Heart left ventricle (tissue), 16 donors: ENCODE results near the gene LOXHD1. TPM values are rescaled to one million over a fixed set of nuclear protein-coding genes. Genes with fewer than 3 reads are reported as not detected.

Experiments
- ATAC-seq, 4 donors: fragments of 200-7000 bp; cut with Tn5 transposase; one replicate each; pipeline ENCODE4 v1.9.1; 2020 to 2022; ENCODE audit warnings: moderate library complexity in 4 of 4, mild to moderate bottlenecking in 3 of 4, moderate number of reproducible peaks in 1 of 4
- DNase-seq, 5 donors: peaks; one replicate each; pipeline ENCODE4 v3.0.0-alpha.2; 2020
- H3K27ac ChIP-seq, 12 donors: fragments of 200-600 bp; sonication (generic) in 4 of 12; one replicate each; pipeline versions ENCODE4 v1.5.0 to v1.8.0; 2016 to 2022; ENCODE audit warnings: mild to moderate bottlenecking in 2 of 12
- H3K27me3 ChIP-seq, 9 donors: fragments of 200-600 bp; sonication (generic) in 2 of 9; one replicate each; pipeline versions ENCODE4 v1.5.1 to v1.8.0; 2016 to 2022; ENCODE audit warnings: mild to moderate bottlenecking in 3 of 9
- H3K36me3 ChIP-seq, 9 donors: fragments of 200-600 bp; sonication (generic) in 2 of 9; one replicate each; pipeline versions ENCODE4 v1.5.0 to v1.8.0; 2018 to 2022; ENCODE audit warnings: mild to moderate bottlenecking in 2 of 9
- H3K4me1 ChIP-seq, 12 donors: fragments of 200-600 bp; sonication (generic) in 4 of 12; one replicate each; pipeline versions ENCODE4 v1.5.0 to v1.8.0; 2016 to 2022; ENCODE audit warnings: mild to moderate bottlenecking in 3 of 12
- H3K4me3 ChIP-seq, 12 donors: fragments of 200-600 bp; sonication (generic) in 4 of 12; one replicate each; pipeline versions ENCODE4 v1.5.0 to v1.8.0; 2017 to 2022; ENCODE audit warnings: mild to moderate bottlenecking in 9 of 12, moderate library complexity in 4 of 12
- H3K9me3 ChIP-seq, 12 donors: fragments of 200-600 bp; sonication (generic) in 4 of 12; one replicate each; pipeline versions ENCODE4 v1.5.0 to v1.8.0; 2016 to 2022; ENCODE audit warnings: mild to moderate bottlenecking in 1 of 12
- CTCF ChIP-seq, 12 donors: fragments of 200-600 bp; sonication (generic) in 4 of 12; IDR thresholded peaks; one replicate each; pipeline versions ENCODE4 v1.5.0 to v1.8.0; 2018 to 2022; ENCODE audit warnings: antibody characterized with exemption in 12 of 12, mild to moderate bottlenecking in 5 of 12
- POLR2A ChIP-seq, 2 donors: fragments of 450-650 bp; IDR thresholded peaks; one replicate each; pipeline ENCODE4 v1.6.1; 2017; ENCODE audit warnings: antibody characterized with exemption in 2 of 2, mild to moderate bottlenecking in 2 of 2, moderate library complexity in 2 of 2
- WGBS, 4 donors: extraction: QIAGEN DNeasy Blood & Tissue Kit in 2 of 4; methylation state at CpG; one replicate each; pipeline versions ENCODE4 v1.1.5 to v1.1.7; 2013 to 2018; 5-methylcytosine and 5-hydroxymethylcytosine counted together
- intact Hi-C, 10 donors: fragments of 100-400 bp; cut with DNase I; formaldehyde crosslinking; loops; one replicate each; pipeline versions ENCODE4 v1.11.1 to v1.14.2; 2022
- polyA plus RNA-seq, 2 donors: library from polyadenylated mRNA; stranded (reverse); fragments of 200-250 nt; gene quantifications; one replicate each; pipeline ENCODE4 v1.2.3, GENCODE V29; 2013
- total RNA-seq, 9 donors: library from RNA; depleted of rRNA in 2 of 9; stranded (reverse); fragments of >200 nt in 2 of 9; fragmentation: NEBNext Ultra II Directional in 3 of 9; extraction: Animal tissue kit (Norgen Biotek cat#: 25700) in 3 of 9; gene quantifications; one replicate each; pipeline versions ENCODE4 v1.1.0 to v1.2.4, GENCODE V29; 2016 to 2023
- donor health status: ischemic (EF 13 %, LVEDD 7.1; RV severe dilation, severe dysfunction).
- donor health status: healthy with polysubstance abuse.
- donor health status: DM: no; HTN: yes; CAD: no.
- donor health status: DM: no; HTN: no; CAD: no.
- donor health status: ischemic (EF 25% LVEDD 6.9; RV normal size, moderate dysfunction).
- donor health status: ischemic (EF 25% LVEDD 5.7; RV mildly dilated, moderate dysfunction).
- donor health status: healthy.
- donor health status: DM: yes; HTN: yes; CAD: no.
- donor health status: ischemic (EF 35%, LVEDD 5.7; RV mildly dilated, moderate dysfunction).
- donor health status: nonischemic (EF 11% LVEDD 7.7; RV severe dilation, severe dysfunction).
- donor health status: DM: yes; HTN: yes; CAD: no.
- donor health status: PGD.
- donor health status: ischemic (EF 29% LVEDD 5.4; RV normal size, mild dysfunction).
- donor health status: nonischemic (EF 23%, LVEDD 6.1; RV moderate dilation, normal function).

LOXHD1 gene
- total and polyA plus RNA-seq, 11 donors: 0.19 to 1.9 (median 0.54) TPM

DNA sequence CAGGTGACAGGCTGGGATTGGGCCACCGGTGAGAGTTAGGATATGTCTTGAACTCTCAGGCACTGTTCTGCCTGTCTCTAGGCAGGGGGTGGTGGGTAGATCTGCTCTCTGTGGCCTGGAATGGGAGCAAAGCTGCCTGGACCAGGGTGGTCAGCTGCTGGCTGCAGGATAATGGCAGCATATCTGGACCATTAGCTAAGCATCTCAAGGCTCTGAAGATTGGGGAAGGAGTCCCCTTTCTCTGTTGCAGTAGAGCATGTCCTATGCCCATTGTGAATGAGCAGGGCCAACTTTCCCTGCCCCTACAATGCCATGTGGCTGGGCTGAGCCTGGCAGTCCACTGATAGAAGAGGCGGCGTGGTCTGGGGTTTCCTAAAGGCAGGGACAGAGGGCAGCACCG, 34.6 kb downstream of the LOXHD1 start:
- Histone ChIP-seq H3K9me3 (no peaks in the 10 kb centered on the region), H3K4me1 (peaks cover 0 to 12% (median 6%) of the 10 kb centered on the region in 12 donors), H3K27ac (no peak overlapping the region), H3K36me3 (no peaks in the 10 kb centered on the region), H3K4me3 (no peak overlapping the region), H3K27me3 (peaks cover 0 to 13% (median 0%) of the 10 kb centered on the region in 9 donors)
- 94 to 98% (median 96%) methylated on average over 4 of the region's 4 CpGs for WGBS, 4 donors
- ATAC-seq: no peak
- intact Hi-C loops: loop anchor here in 3 of 10 donors (5.0 to 10.0 kb wide), 2 partner anchors 65 to 68 kb away; no protein-coding TSS in a partner anchor
- no peak for DNase-seq
- no peak for TF ChIP-seq CTCF (IDR thresholded peaks at IDR 0.05)
- no peak for TF ChIP-seq POLR2A (IDR thresholded peaks at IDR 0.05)

DNA sequence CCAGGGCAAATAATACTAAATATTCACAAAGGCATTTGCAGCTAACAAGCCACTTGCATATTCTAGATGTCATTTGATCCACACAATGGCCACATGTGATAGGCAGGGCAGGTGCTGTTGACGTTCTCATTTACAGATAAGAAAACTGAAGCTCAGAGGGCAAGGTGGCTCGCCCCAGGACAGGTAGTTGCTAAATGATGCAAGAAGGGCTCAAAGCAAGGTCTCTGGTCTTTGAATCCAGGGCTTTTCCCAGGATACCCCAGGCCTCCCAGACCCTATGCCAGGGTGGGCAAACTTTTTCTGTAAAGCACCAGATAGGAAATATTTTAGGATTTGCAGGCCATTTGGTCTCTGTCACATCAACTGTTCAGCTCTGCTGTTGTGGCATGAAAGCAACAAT, 35.1 kb downstream of the LOXHD1 start:
- no peaks in the 10 kb centered on the region for H3K36me3 ChIP-seq
- WGBS, 4 donors: 70 to 79% (median 73%) methylated on average over 2 of the region's 2 CpGs
- no peak for DNase-seq
- no peak overlapping the region for H3K27ac ChIP-seq
- ATAC-seq: no peak
- peaks cover 0 to 9% (median 0%) of the 10 kb centered on the region in 9 donors for H3K27me3 ChIP-seq
- peaks cover 0 to 12% (median 6%) of the 10 kb centered on the region in 12 donors for H3K4me1 ChIP-seq
- H3K9me3 ChIP-seq: no peaks in the 10 kb centered on the region
- intact Hi-C loops: loop anchor here in 3 of 10 donors (5.0 to 10.0 kb wide), 2 partner anchors 65 to 67 kb away; no protein-coding TSS in a partner anchor
- no peak overlapping the region for H3K4me3 ChIP-seq
- TF ChIP-seq POLR2A (IDR thresholded peaks at IDR 0.05) (no peak), CTCF (IDR thresholded peaks at IDR 0.05) (no peak)

- Histone ChIP-seq H3K36me3 (no peaks in the 10 kb centered on the region), H3K27ac (no peak overlapping the region), H3K27me3 (peaks cover 0 to 4% (median 0%) of the 10 kb centered on the region in 9 donors), H3K4me1 (peaks cover 0 to 12% (median 6%) of the 10 kb centered on the region in 12 donors), H3K9me3 (no peaks in the 10 kb centered on the region), H3K4me3 (no peak overlapping the region)
- intact Hi-C loops: loop anchor here in 3 of 10 donors (5.0 to 10.0 kb wide), 2 partner anchors 64 to 66 kb away; no protein-coding TSS in a partner anchor
- DNase-seq (no peak), ATAC-seq (no peak)
- TF ChIP-seq CTCF (IDR thresholded peaks at IDR 0.05): no peak
- TF ChIP-seq POLR2A (IDR thresholded peaks at IDR 0.05): no peak
- 79 to 86% (median 84%) methylated on average over 6 of the region's 6 CpGs for WGBS, 4 donors
Observed at GRCh38 chr18:46621111-46621766, 35.8 kb downstream of the LOXHD1 start.

GRCh38 chr18:46619559-46619958, 37.5 kb downstream of the LOXHD1 start:
- Histone ChIP-seq H3K9me3 (no peaks in the 10 kb centered on the region), H3K27ac (no peak overlapping the region), H3K4me3 (no peak overlapping the region), H3K36me3 (no peaks in the 10 kb centered on the region), H3K4me1 (peaks cover 0 to 12% (median 6%) of the 10 kb centered on the region in 12 donors), H3K27me3 (no peaks in the 10 kb centered on the region)
- no peak for ATAC-seq
- no peak for TF ChIP-seq POLR2A (IDR thresholded peaks at IDR 0.05)
- TF ChIP-seq CTCF (IDR thresholded peaks at IDR 0.05): no peak
- intact Hi-C loops: no loop called here
- no peak for DNase-seq
- 81 to 88% (median 85%) methylated on average over 3 of the region's 3 CpGs for WGBS, 4 donors
